Liver (tissue), 3 donors: ENCODE results near the gene RPS2.

Source experiments
- FOXA2 ChIP-seq: IDR thresholded peaks from 2 replicates; pipeline ENCODE4 v1.6.1; 2016; ENCODE audit warnings: antibody characterized with exemption
- RXRA ChIP-seq, 2 donors: IDR thresholded peaks; 2 replicates each; pipeline ENCODE4 v1.6.1; 2017 to 2018; ENCODE audit warnings: antibody characterized with exemption in 2 of 2, mild to moderate bottlenecking in 1 of 2
- TF ChIP-seq, protein P1 (sequence below): fragments of 150-350 bp; IDR thresholded peaks from 2 replicates; pipeline ENCODE4 v1.5.1; 2017; ENCODE audit warnings: improper control_type of control experiment, low read depth, low read length; ENCODE audit not compliant: missing input control
- TF ChIP-seq, protein P2 (sequence below): IDR thresholded peaks from 2 replicates; pipeline ENCODE4 v1.6.1; 2016; ENCODE audit warnings: antibody characterized with exemption
- donor health status: healthy.
- donor health status: healthy.

DNA sequence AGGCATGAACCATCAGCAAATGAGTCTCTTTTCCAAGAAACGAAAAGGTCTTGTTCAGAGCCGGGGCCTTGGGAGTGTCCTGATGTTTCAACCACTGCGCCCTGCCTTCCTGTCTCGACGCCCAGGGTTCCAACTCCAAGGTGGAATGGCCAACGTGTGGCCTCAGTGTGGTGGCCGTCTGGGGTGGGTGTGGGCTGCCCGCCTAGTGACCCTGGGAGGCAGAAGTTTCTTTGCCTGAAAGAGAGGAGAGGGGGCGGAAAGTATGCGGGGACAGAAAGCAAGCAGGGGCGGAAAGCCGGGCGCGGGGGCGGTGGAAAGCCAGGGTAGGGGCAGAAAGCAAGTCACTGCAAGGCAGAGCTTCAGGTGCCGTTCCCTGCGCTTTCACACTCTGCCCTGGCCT, 25.7 kb downstream of the RPS2 start:
- TF ChIP-seq FOXA2 (no peak), RXRA (IDR thresholded peaks at IDR 0.05) (no peak)
- TF ChIP-seq, protein P1, sequence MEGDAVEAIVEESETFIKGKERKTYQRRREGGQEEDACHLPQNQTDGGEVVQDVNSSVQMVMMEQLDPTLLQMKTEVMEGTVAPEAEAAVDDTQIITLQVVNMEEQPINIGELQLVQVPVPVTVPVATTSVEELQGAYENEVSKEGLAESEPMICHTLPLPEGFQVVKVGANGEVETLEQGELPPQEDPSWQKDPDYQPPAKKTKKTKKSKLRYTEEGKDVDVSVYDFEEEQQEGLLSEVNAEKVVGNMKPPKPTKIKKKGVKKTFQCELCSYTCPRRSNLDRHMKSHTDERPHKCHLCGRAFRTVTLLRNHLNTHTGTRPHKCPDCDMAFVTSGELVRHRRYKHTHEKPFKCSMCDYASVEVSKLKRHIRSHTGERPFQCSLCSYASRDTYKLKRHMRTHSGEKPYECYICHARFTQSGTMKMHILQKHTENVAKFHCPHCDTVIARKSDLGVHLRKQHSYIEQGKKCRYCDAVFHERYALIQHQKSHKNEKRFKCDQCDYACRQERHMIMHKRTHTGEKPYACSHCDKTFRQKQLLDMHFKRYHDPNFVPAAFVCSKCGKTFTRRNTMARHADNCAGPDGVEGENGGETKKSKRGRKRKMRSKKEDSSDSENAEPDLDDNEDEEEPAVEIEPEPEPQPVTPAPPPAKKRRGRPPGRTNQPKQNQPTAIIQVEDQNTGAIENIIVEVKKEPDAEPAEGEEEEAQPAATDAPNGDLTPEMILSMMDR: no peak
- TF ChIP-seq, protein P2, sequence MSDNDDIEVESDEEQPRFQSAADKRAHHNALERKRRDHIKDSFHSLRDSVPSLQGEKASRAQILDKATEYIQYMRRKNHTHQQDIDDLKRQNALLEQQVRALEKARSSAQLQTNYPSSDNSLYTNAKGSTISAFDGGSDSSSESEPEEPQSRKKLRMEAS: no peak
